ENCODE results near the gene FBXO30.
A peak's percentile ranks its signal among the peaks of the same experiment; 100 is the strongest.

Gene FBXO30

DNA sequence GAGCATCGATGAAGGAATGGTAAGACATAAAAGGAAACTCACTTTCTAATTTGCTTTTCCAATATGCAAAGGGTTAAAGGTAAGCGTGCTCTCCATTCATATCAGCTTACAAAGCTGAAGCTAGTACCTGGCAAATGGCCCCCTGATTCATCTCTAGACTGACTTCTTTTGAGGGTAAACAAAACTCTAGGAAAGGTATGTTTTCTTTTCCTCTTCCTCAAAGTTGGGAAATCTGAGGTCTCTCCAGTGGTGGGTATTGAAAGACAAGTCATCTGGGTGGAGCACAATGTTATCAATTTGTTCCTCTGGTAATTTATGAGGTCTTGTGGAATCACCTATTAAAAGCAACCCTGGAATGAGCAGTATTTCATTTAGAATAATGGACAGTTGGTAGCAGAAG, 7.9 kb upstream of the FBXO30 start:
- DNase-seq (ENCODE audit: low read depth in 2 of 3, low spot score in 2 of 3): no peak

DNA sequence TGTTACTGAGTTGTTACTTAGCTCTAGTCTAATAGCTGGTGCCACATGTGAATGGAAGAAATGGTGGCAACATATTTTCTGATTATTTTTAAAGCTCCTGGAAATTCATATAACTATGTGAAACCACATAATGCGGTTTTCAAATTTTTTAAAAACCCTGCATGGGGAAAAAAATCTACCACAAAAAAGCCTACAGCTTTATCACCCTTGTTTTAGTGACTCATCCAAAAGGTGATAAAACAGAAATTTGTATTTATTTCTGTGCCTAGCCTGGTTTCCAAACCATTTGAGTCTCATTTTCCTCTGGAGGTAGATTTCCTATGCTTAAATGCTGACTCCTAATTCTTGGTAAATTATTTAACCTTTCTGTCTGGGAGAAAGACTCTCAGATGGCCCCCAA, 5.4 kb upstream of the FBXO30 start:
- no peak for DNase-seq (ENCODE audit: low read depth in 2 of 3, low spot score in 2 of 3)

- DNase-seq (ENCODE audit: low read depth in 2 of 3, low spot score in 2 of 3): no peak
Measured at GRCh38 chr6:145818796-145819195, 4.2 kb upstream of the FBXO30 start.

DNA sequence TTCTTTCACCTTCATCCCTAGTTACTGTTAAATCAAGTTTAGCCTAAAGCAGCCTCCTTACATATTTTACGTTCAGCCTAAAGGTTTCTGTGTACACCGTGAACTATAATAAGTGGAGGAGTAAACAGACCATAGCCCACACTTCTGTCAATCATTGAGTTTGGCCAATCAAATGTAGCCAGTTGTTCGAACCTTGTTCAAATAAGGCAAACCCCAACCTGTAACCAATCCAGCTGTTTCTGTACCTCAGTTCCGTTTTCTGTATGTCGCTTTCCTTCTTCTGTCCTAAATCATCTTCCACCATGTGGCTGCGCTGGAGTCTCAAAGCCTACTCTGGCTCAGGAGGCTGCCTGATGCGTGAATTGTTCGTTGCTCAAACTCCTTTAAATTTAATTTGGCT, 1.8 kb upstream of the FBXO30 start:
- no peak for DNase-seq (ENCODE audit: low read depth in 2 of 3, low spot score in 2 of 3)

DNA sequence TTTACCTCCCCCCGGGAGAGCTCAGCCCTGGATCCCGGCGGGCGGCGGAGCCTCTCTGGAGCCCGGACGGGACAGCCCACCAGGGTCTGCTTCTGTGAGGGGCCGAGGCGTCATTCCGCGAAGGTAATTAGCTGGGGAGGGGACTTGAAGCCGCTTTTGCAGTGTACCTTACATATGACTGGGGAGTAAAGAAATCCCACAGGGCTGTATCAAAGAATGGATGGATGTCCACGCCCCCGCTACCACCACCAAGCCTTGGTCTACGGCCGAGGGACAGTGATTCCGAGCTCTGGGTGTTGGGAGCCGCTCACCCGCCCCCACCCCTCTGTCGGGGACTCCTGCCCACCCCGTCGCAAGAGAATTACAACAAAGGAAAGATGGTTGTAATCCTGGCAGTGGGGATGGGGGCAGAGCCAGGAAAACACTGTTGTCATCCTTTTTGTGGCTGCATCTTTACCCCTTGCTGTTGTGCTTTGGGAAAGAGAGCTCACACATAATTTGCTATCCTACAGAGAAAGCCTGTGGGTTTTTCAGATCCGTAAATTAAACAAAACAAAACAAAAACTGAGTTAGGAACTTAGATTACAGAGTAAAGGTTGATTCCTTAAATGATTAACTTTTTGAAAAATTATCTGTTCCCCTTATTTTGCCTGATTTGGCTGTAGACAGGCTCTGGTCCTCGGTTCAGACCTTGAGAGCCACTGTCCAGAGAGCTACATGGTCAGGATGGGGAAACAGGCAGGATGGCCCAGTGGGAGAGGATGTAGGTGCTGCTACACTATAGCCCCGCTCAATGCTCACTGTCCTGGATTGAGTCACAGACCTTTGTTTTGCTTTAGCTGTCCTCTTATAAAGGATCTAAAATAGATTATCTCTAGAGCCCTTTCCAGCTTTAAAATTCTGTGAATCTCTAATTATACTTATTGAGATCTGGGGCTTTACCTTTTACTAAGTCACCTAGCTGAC, 997 bp upstream of the FBXO30 start:
- no peak for DNase-seq (ENCODE audit: low read depth in 2 of 3, low spot score in 2 of 3)

GRCh38 chr6:145814035-145814500, 527 bp downstream of the FBXO30 start:
- peak in 1 of 3 experiments; percentile 12 for DNase-seq (ENCODE audit: low read depth in 2 of 3, low spot score in 2 of 3)

GRCh38 chr6:145813285-145814034, 1.1 kb downstream of the FBXO30 start:
- no peak for DNase-seq (ENCODE audit: low read depth in 2 of 3, low spot score in 2 of 3)

DNA sequence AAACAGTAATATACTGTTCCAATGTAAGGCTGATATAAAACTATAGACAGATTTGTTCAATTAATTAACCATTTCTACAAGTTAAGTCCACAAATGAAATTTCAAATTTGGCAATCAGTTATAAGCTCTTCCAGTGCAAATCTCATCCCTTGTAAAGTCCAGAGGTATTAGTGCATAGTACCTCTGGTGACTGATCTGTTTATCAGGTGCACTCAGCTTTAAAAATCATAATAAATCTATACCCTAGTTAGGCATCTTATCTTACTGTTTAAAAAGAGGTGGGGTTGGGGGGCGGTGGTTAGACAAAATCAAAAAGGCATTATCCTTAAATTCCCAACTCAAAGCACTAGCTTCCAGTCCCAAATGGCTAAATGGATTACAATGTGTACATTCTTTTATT, 2.9 kb downstream of the FBXO30 start:
- no peak for DNase-seq (ENCODE audit: low read depth in 2 of 3, low spot score in 2 of 3)

- DNase-seq (ENCODE audit: low read depth in 2 of 3, low spot score in 2 of 3): no peak
Measured at GRCh38 chr6:145809785-145810184, 4.8 kb downstream of the FBXO30 start.

GRCh38 chr6:145809211-145809610, 5.4 kb downstream of the FBXO30 start:
- no peak for DNase-seq (ENCODE audit: low read depth in 2 of 3, low spot score in 2 of 3)

DNA sequence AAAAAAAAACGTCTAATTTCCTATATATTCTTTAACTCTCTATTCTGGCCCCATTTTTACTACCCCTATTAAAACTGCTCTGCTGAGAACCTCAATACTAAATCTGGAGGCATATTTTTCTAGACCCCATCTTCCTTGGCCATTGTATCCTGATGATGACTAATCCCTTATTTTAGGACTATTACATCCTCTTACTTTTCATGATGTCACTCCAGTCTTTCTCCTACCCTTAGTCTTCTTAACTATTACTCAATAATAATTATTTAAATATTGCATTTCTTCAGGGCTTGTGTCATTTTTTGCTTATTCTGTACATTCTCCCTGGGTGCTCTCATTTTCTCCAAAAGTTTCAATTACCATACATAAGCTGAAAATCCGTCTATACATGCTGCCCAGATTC, 6.4 kb downstream of the FBXO30 start:
- no peak for DNase-seq (ENCODE audit: low read depth in 2 of 3, low spot score in 2 of 3)

DNA sequence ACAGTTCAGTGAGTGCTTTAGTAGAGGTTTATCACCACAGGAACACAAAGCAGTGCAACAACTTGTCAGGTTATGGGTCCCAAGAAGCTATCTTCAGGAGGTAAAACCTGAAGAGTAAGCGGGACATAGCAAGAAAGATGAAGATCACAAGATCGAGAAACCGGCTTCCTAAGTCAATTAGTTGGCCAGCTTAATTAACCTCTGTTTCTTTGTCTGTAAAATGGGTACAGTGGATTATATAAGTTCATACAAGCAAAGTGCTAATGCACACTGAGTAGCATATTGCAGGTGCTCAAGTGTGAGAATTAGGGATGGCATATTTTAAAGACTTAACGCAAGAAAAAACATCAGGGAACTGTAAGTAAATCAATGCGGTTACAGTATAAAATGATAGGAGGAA, 12.5 kb downstream of the FBXO30 start:
- DNase-seq (ENCODE audit: low read depth in 2 of 3, low spot score in 2 of 3): no peak

DNA sequence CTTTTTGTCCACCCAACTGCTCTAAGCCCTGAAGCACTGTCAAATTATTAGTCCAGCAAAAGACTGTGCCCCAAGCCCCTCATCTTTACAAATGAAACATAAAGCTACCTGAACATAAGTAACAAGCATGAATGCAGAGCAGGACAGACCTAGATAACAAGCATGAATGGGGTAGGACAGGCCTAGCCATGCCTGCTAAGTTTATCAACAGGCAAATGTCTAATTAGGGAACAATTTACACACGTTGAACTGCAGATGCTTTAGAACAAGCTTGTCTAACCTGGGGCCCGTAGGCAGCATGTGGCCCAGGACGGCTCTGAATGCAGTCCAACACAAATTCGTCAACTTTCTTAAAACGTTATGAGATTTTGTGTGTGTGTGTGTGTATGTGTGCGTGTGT, 13.6 kb downstream of the FBXO30 start:
- DNase-seq (ENCODE audit: low read depth in 2 of 3, low spot score in 2 of 3): no peak

DNA sequence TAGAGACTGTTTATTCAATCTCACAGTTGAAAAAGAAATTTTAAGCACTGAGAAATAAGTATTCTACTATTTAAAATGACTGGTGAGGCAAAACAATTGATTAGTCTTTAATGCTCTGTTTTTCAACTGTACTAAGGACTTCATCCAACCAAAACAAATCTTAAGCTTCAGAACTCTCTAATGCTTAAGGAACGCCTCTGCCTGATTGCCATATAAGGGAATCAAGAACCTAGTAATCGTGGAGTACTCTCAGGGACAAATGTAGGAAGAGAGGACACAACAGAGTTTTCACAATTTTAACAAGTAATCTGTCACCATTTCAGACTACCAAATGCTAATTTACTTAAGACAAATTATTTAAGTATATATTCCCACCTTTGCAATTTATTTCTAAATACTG, 16.1 kb downstream of the FBXO30 start:
- DNase-seq (ENCODE audit: low read depth in 2 of 3, low spot score in 2 of 3): no peak

GRCh38 chr6:145789443-145789842, 25.2 kb downstream of the FBXO30 start:
- no peak for DNase-seq (ENCODE audit: low read depth in 2 of 3, low spot score in 2 of 3)

- DNase-seq (ENCODE audit: low read depth in 2 of 3, low spot score in 2 of 3): no peak
Measured at GRCh38 chr6:145787688-145788087, 26.9 kb downstream of the FBXO30 start.

DNA sequence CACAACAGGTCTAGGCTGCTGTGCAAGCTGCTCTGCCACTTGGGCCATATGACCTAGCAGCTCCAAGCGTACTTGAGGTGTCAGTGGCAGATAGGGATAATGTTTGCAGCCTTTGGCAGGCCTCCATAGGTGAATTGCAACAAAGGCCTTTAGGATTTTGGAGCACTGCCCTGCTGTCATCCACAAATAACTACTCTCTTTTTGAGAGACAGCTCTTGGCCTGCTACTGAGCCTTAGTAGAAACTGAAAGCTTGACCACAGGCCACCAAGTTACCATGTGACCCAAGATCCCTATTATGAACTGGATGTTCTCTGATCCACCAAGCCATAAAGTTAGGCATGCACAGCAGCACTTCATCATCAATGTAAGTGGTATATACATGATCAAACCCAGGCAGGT, 29.9 kb downstream of the FBXO30 start:
- no peak for DNase-seq (ENCODE audit: low read depth in 2 of 3, low spot score in 2 of 3)

- no peak for DNase-seq (ENCODE audit: low read depth in 2 of 3, low spot score in 2 of 3)
Measured at GRCh38 chr6:145783796-145784195, 30.8 kb downstream of the FBXO30 start.

DNA sequence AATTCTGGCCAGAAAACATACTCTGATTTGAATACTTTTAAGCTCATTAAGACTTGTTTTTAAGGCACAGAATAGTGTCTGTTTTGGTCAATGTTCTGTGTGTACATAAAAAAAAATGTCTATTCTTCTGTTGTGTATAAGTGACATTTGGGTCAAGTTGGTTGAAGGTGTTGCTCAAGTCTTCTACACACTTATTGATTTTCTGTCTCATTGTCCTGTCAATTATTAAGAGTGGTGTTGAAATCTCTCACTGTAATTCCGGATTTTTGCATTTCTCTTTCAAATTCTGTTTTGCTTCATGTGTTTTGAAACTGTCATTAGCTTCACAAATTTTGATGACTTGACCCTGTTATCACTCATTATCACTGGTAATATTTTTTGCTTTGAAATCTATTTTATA, 41.7 kb downstream of the FBXO30 start:
- no peak for DNase-seq (ENCODE audit: low read depth in 2 of 3, low spot score in 2 of 3)

DNA sequence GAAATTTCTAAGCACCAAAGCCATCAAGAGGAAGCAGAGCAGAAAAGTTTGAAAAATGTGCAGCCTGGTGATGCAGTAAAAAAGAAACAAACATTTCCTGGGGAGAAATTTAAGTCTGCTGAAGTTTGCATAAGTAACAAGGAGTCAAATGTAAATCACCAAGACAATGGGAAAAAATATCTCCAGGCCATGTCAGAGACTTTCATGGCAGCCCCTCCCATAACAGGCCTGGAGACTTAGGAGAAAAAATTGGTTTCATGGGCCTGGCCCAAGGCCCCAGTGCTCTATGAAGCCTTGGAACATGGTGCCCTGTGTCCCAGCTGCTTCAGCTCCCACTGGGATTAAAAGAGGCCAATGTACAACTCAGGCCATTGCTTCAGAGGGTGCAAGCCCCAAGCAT, 49.1 kb downstream of the FBXO30 start:
- DNase-seq (ENCODE audit: low read depth in 2 of 3, low spot score in 2 of 3): no peak

DNA sequence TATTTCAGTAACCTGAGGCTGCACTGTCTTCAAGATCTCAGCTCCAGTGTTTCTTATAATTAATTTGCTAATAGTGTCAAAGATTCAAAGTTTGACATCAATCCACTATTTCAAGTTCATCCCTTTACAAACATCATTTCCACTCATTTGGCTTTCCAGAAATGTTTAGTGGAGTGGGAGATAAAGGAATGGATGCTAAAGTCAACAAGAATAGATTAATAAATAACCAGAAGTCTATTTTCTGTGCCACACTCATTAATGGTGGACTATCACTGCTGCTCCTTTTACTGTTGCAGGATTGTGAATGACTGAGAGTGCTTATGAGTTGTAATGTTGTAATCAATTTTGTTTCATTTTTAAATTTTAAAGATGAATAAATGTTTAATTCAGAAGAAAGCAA, 50.9 kb downstream of the FBXO30 start:
- DNase-seq (ENCODE audit: low read depth in 2 of 3, low spot score in 2 of 3): no peak

DNA sequence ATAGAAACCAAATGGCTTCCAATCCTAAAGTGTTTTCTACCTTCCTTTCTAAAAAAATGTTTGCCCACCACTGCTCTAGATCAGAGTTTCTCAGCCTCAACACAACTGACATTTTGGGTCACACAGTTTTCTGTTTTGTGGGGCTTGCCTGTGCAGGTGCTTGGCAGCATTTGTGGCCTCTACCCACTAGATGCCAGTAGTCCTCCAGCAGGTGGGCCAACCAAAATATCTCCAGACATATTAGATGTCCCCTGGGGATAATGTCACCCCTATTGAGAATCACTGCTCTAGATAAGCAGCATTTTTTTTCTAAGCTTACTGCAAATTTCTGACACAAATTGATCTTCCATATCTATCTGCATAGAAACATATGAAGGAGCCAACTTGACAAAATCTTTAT, 53.0 kb downstream of the FBXO30 start:
- DNase-seq (ENCODE audit: low read depth in 2 of 3, low spot score in 2 of 3): no peak
